ENCODE measurements around the gene JMJD1C. TPM values are rescaled to one million over a fixed set of nuclear protein-coding genes. Genes with fewer than 3 reads are reported as not detected.
"Not testable (repeated sequence)": the region's sequence is repeated elsewhere in the genome, so short reads cannot be mapped to it uniquely, and the experiment has no call there.

The JMJD1C gene
- total RNA-seq, 1 experiment from 2014 or later = 89.7 TPM

DNA sequence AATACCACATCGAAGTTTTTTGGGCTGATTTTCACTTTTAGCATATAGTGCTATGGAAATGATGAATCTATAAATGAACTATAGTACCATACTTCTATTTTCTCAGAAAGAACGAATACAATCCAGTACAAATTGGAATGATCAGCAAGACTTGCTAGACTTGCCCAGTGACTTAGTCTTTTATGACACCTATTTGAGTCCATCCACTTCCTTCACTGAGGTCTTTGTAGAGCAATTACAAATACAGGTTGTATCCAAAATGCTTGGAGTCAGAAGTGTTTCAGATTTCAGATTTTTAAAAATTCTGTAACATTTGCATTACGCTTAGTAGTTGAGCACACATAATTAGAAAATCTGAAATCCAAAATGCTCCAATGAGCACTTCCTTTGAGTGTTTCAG lies 228.4 kb downstream of the JMJD1C start:
- peak in 1 of 2 experiments; percentile 32 for DNase-seq
- peak overlapping the region; percentile 30 for H3K27ac Mint-ChIP-seq (ENCODE audit: unreplicated experiment)
- H3K4me3 ChIP-seq (ENCODE audit: low read depth, low read length) = no peak overlapping the region
- peaks cover 9% of the 10 kb centered on the region for H3K36me3 Mint-ChIP-seq (ENCODE audit: insufficient read depth, unreplicated experiment)
- peaks cover 33% of the 10 kb centered on the region for H3K4me1 ChIP-seq
- intact Hi-C loops (cut with micrococcal nuclease; ENCODE audit: unreplicated experiment) = no loop called here
- H3K4me3 Mint-ChIP-seq (ENCODE audit: unreplicated experiment) = no peak overlapping the region
- no peaks in the 10 kb centered on the region for H3K27me3 Mint-ChIP-seq (ENCODE audit: insufficient read depth, unreplicated experiment)
- TF ChIP-seq, protein P1, sequence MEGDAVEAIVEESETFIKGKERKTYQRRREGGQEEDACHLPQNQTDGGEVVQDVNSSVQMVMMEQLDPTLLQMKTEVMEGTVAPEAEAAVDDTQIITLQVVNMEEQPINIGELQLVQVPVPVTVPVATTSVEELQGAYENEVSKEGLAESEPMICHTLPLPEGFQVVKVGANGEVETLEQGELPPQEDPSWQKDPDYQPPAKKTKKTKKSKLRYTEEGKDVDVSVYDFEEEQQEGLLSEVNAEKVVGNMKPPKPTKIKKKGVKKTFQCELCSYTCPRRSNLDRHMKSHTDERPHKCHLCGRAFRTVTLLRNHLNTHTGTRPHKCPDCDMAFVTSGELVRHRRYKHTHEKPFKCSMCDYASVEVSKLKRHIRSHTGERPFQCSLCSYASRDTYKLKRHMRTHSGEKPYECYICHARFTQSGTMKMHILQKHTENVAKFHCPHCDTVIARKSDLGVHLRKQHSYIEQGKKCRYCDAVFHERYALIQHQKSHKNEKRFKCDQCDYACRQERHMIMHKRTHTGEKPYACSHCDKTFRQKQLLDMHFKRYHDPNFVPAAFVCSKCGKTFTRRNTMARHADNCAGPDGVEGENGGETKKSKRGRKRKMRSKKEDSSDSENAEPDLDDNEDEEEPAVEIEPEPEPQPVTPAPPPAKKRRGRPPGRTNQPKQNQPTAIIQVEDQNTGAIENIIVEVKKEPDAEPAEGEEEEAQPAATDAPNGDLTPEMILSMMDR (IDR thresholded peaks at IDR 0.05; ENCODE audit: insufficient read depth in 1 of 2, low read depth in 1 of 2, low read length in 1 of 2, severe bottlenecking in 1 of 2, unreplicated experiment in 1 of 2) = no peak
- no peaks in the 10 kb centered on the region for H3K9me3 ChIP-seq
- H3K27me3 ChIP-seq (replicated peaks; ENCODE audit: control insufficient read depth, insufficient read depth, low read length) = no peaks in the 10 kb centered on the region
- POLR2A ChIA-PET = no interaction called here
- H3K36me3 ChIP-seq (ENCODE audit: control insufficient read depth, insufficient read depth, low read length) = no peaks in the 10 kb centered on the region
- CTCF ChIA-PET = no interaction called here
- BruUV-seq (replicated peaks) = no TSS peak
- peaks cover 15% of the 10 kb centered on the region for H3K4me1 Mint-ChIP-seq (ENCODE audit: low read depth, unreplicated experiment)
- H3K9me3 Mint-ChIP-seq (ENCODE audit: unreplicated experiment) = no peaks in the 10 kb centered on the region

DNA sequence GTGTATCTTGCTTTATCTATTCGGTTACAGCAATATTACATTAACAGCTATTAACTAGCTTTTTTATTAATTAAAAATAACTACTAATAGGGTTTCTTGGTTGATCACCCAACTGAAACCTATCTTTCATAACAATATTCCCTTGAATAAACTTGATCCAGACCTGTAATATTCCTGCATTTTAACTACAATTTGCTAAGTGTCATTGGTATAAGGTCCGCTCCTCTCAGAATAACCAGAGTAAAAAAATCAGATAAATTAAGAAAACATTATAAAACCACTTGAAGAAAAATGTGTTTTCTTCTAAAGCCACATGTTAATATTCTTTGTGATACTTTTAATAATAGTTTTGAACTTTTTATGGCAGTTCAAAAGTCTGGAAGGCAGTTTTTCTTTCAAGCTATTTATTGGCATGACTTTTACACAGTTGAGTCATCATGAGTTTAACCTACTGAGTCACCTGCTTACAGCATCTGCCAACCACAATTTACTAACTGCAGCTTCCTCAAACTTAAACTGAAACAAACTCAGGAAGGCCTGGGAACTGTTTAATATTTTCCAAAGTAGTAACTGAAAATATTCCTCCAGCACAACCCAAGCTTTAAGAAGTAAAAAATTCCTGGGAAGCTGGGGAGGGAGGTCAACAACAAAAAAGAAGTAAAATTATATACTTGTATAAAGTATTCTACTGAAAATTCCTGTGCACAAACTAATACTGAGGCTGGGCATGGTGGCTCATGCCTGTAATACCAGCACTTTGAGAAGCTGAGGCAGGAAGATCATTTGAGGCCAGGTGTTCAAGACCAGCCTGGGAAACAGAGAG lies 229.5 kb downstream of the JMJD1C start:
- intact Hi-C loops (cut with micrococcal nuclease; ENCODE audit: unreplicated experiment) = loop anchor here (1.0 kb wide), 2 partner anchors 10 to 31 kb away; no protein-coding TSS in a partner anchor
- POLR2A ChIA-PET = interaction anchor here (0.5 to 1.0 kb wide), 3 partner anchors 24 to 244 kb away, joined by 3 to 6 read pairs (median 6); no protein-coding TSS in a partner anchor
- DNase-seq = peak in 1 of 2 experiments; percentile 39
- H3K27me3 Mint-ChIP-seq (ENCODE audit: insufficient read depth, unreplicated experiment) = no peaks in the 10 kb centered on the region
- no peaks in the 10 kb centered on the region for H3K9me3 ChIP-seq
- peaks cover 9% of the 10 kb centered on the region for H3K36me3 Mint-ChIP-seq (ENCODE audit: insufficient read depth, unreplicated experiment)
- CTCF ChIA-PET = interaction anchor here (0.6 to 0.7 kb wide), 2 partner anchors 55 to 394 kb away, joined by 3 to 6 read pairs; no protein-coding TSS in a partner anchor
- no peaks in the 10 kb centered on the region for H3K9me3 Mint-ChIP-seq (ENCODE audit: unreplicated experiment)
- peaks cover 33% of the 10 kb centered on the region for H3K4me1 ChIP-seq
- H3K27me3 ChIP-seq (replicated peaks; ENCODE audit: control insufficient read depth, insufficient read depth, low read length) = no peaks in the 10 kb centered on the region
- no peaks in the 10 kb centered on the region for H3K36me3 ChIP-seq (ENCODE audit: control insufficient read depth, insufficient read depth, low read length)
- H3K4me3 ChIP-seq (ENCODE audit: low read depth, low read length) = no peak overlapping the region
- no peak overlapping the region for H3K27ac Mint-ChIP-seq (ENCODE audit: unreplicated experiment)
- H3K4me3 Mint-ChIP-seq (ENCODE audit: unreplicated experiment) = no peak overlapping the region
- BruUV-seq (replicated peaks) = no TSS peak
- H3K4me1 Mint-ChIP-seq (ENCODE audit: low read depth, unreplicated experiment) = peaks cover 15% of the 10 kb centered on the region
- TF ChIP-seq, protein P1 (IDR thresholded peaks at IDR 0.05; ENCODE audit: insufficient read depth in 1 of 2, low read depth in 1 of 2, low read length in 1 of 2, severe bottlenecking in 1 of 2, unreplicated experiment in 1 of 2) = no peak

GRCh38 chr10:63235136-63235535 lies 230.6 kb downstream of the JMJD1C start:
- H3K27me3 ChIP-seq (replicated peaks; ENCODE audit: control insufficient read depth, insufficient read depth, low read length); DNase-seq; H3K9me3 ChIP-seq; H3K27ac Mint-ChIP-seq (ENCODE audit: unreplicated experiment); H3K4me3 ChIP-seq (ENCODE audit: low read depth, low read length); POLR2A ChIA-PET; intact Hi-C loops (cut with micrococcal nuclease; ENCODE audit: unreplicated experiment); H3K4me3 Mint-ChIP-seq (ENCODE audit: unreplicated experiment); H3K36me3 ChIP-seq (ENCODE audit: control insufficient read depth, insufficient read depth, low read length); H3K36me3 Mint-ChIP-seq (ENCODE audit: insufficient read depth, unreplicated experiment); H3K27me3 Mint-ChIP-seq (ENCODE audit: insufficient read depth, unreplicated experiment); BruUV-seq (replicated peaks); H3K9me3 Mint-ChIP-seq (ENCODE audit: unreplicated experiment): not testable (repeated sequence)
- H3K4me1 ChIP-seq = peaks cover 33% of the 10 kb centered on the region
- CTCF ChIA-PET = interaction anchor here (0.5 kb wide), 1 partner anchor 43 kb away, joined by 6 read pairs; no protein-coding TSS in a partner anchor
- H3K4me1 Mint-ChIP-seq (ENCODE audit: low read depth, unreplicated experiment) = peaks cover 19% of the 10 kb centered on the region

Measured in Caco-2 (cell line).